ENCODE data around the gene OOSP3. TPM values are rescaled to one million over a fixed set of nuclear protein-coding genes. Genes with fewer than 3 reads are reported as not detected.
A peak's percentile ranks its signal among the peaks of the same experiment; 100 is the strongest.
"Not testable (repeated sequence)": the region's sequence is repeated elsewhere in the genome, so short reads cannot be mapped to it uniquely, and the experiment has no call there.

Gene OOSP3
- total RNA-seq, 1 donor from 2014 or later: not detected

- DNase-seq (ENCODE audit: low read depth): no peak
These were observed 1.3 kb upstream of the OOSP3 start for GRCh38 chr11:59877325-59877724.

- peak; percentile 48 for DNase-seq (ENCODE audit: low read depth)
These were observed 798 bp upstream of the OOSP3 start for GRCh38 chr11:59877784-59878183.

- DNase-seq (ENCODE audit: low read depth): no peak
These were observed 985 bp downstream of the OOSP3 start for GRCh38 chr11:59879567-59879966.

GRCh38 chr11:59883597-59883996 is 5.0 kb downstream of the OOSP3 start:
- DNase-seq (ENCODE audit: low read depth): no peak

- not testable (repeated sequence) for DNase-seq (ENCODE audit: low read depth)
These were observed 8.6 kb downstream of the OOSP3 start for GRCh38 chr11:59887156-59887555.

GRCh38 chr11:59891781-59892181 is 13.2 kb downstream of the OOSP3 start:
- peak; percentile 83 for DNase-seq (ENCODE audit: low read depth)

GRCh38 chr11:59894616-59895015 is 16.0 kb downstream of the OOSP3 start:
- DNase-seq (ENCODE audit: low read depth): no peak

GRCh38 chr11:59898046-59898445 is 19.5 kb downstream of the OOSP3 start:
- no peak for DNase-seq (ENCODE audit: low read depth)

- no peak for DNase-seq (ENCODE audit: low read depth)
These were observed 20.1 kb downstream of the OOSP3 start for GRCh38 chr11:59898650-59899049.

- DNase-seq (ENCODE audit: low read depth): no peak
These were observed 20.9 kb downstream of the OOSP3 start for GRCh38 chr11:59899532-59899931.

- no peak for DNase-seq (ENCODE audit: low read depth)
These were observed 22.0 kb downstream of the OOSP3 start for GRCh38 chr11:59900366-59901126.

GRCh38 chr11:59901306-59901705 is 22.7 kb downstream of the OOSP3 start:
- DNase-seq (ENCODE audit: low read depth): peak; percentile 90

GRCh38 chr11:59903569-59903968 is 25.0 kb downstream of the OOSP3 start:
- DNase-seq (ENCODE audit: low read depth): not testable (repeated sequence)

- peak; percentile 36 for DNase-seq (ENCODE audit: low read depth)
These were observed 39.9 kb downstream of the OOSP3 start for GRCh38 chr11:59918480-59918879.

- peak; percentile 59 for DNase-seq (ENCODE audit: low read depth)
These were observed 40.5 kb downstream of the OOSP3 start for GRCh38 chr11:59918987-59919589.

GRCh38 chr11:59923813-59924212 is 45.2 kb downstream of the OOSP3 start:
- DNase-seq (ENCODE audit: low read depth): no peak

GRCh38 chr11:59931688-59932087 is 53.1 kb downstream of the OOSP3 start:
- no peak for DNase-seq (ENCODE audit: low read depth)

- no peak for DNase-seq (ENCODE audit: low read depth)
These were observed 59.5 kb downstream of the OOSP3 start, which contains the start of gene OOSP1 for GRCh38 chr11:59938132-59938531. Gene OOSP1, plus strand, starts transcription at chr11:59938432. Its CDS starts 23 bp downstream, at chr11:59938455.

- no peak for DNase-seq (ENCODE audit: low read depth)
These were observed 60.1 kb downstream of the OOSP3 start for GRCh38 chr11:59938718-59939117.

GRCh38 chr11:59939482-59939881 is 60.9 kb downstream of the OOSP3 start:
- DNase-seq (ENCODE audit: low read depth): no peak

GRCh38 chr11:59941091-59941490 is 62.5 kb downstream of the OOSP3 start:
- no peak for DNase-seq (ENCODE audit: low read depth)

GRCh38 chr11:59943997-59944714 is 65.6 kb downstream of the OOSP3 start:
- DNase-seq (ENCODE audit: low read depth): no peak

- DNase-seq (ENCODE audit: low read depth): no peak
These were observed 66.1 kb downstream of the OOSP3 start for GRCh38 chr11:59944720-59945119.

Measured in renal cortical epithelial cell (primary cell).